ENCODE results near the gene MYL3. TPM values are rescaled to one million over a fixed set of nuclear protein-coding genes. Genes with fewer than 3 reads are reported as not detected.

MYL3 gene
- total and polyA plus RNA-seq, 9 donors, result 107 to 640 (median 269) TPM

GRCh38 chr3:46860017-46860809 is 3.0 kb downstream of the MYL3 start:
- no peak overlapping the region for H3K27ac ChIP-seq (ENCODE audit: low read length)
- 81% methylated on average over 16 of the region's 19 CpGs for WGBS (ENCODE audit: insufficient coverage)

GRCh38 chr3:46859001-46859710 is 4.1 kb downstream of the MYL3 start:
- Histone ChIP-seq H3K27me3 (ENCODE audit: control insufficient read depth, insufficient read depth, low read length) (peaks cover 14% of the 10 kb centered on the region), H3K36me3 (ENCODE audit: control insufficient read depth, insufficient read depth, low read length) (no peaks in the 10 kb centered on the region), H3K27ac (ENCODE audit: low read length) (no peak overlapping the region), H3K9me3 (replicated peaks; ENCODE audit: control insufficient read depth, low read depth, low read length) (no peaks in the 10 kb centered on the region), H3K4me3 (ENCODE audit: low read length) (no peak overlapping the region), H3K4me1 (ENCODE audit: control insufficient read depth, insufficient read depth, low read length) (peaks cover 29% of the 10 kb centered on the region)
- WGBS (ENCODE audit: insufficient coverage), result 69% methylated on average over 9 of the region's 11 CpGs
- no peak for DNase-seq

More at GRCh38 chr3:46860017-46860809, 3.0 kb downstream of the MYL3 start:
- no peaks in the 10 kb centered on the region for H3K36me3 ChIP-seq (ENCODE audit: control insufficient read depth, insufficient read depth, low read length)
- no peak for DNase-seq
- H3K4me1 ChIP-seq (ENCODE audit: control insufficient read depth, insufficient read depth, low read length), result peaks cover 39% of the 10 kb centered on the region
- no peak overlapping the region for H3K4me3 ChIP-seq (ENCODE audit: low read length)
- peaks cover 14% of the 10 kb centered on the region for H3K27me3 ChIP-seq (ENCODE audit: control insufficient read depth, insufficient read depth, low read length)
- H3K9me3 ChIP-seq (replicated peaks; ENCODE audit: control insufficient read depth, low read depth, low read length), result no peaks in the 10 kb centered on the region

- Histone ChIP-seq H3K27me3 (ENCODE audit: control insufficient read depth, insufficient read depth, low read length) (peaks cover 14% of the 10 kb centered on the region), H3K9me3 (replicated peaks; ENCODE audit: control insufficient read depth, low read depth, low read length) (no peaks in the 10 kb centered on the region), H3K4me1 (ENCODE audit: control insufficient read depth, insufficient read depth, low read length) (peaks cover 25% of the 10 kb centered on the region), H3K27ac (ENCODE audit: low read length) (no peak overlapping the region), H3K4me3 (ENCODE audit: low read length) (no peak overlapping the region), H3K36me3 (ENCODE audit: control insufficient read depth, insufficient read depth, low read length) (no peaks in the 10 kb centered on the region)
- DNase-seq, result no peak
- 94% methylated on average over 2 of the region's 6 CpGs for WGBS (ENCODE audit: insufficient coverage)
Observed at GRCh38 chr3:46858456-46858855, 4.8 kb downstream of the MYL3 start.

GRCh38 chr3:46857485-46858341 is 5.5 kb downstream of the MYL3 start:
- WGBS (ENCODE audit: insufficient coverage), result 62% methylated on average over 6 of the region's 10 CpGs
- H3K36me3 ChIP-seq (ENCODE audit: control insufficient read depth, insufficient read depth, low read length), result no peaks in the 10 kb centered on the region
- no peaks in the 10 kb centered on the region for H3K9me3 ChIP-seq (replicated peaks; ENCODE audit: control insufficient read depth, low read depth, low read length)
- H3K27me3 ChIP-seq (ENCODE audit: control insufficient read depth, insufficient read depth, low read length), result peaks cover 14% of the 10 kb centered on the region
- peaks cover 17% of the 10 kb centered on the region for H3K4me1 ChIP-seq (ENCODE audit: control insufficient read depth, insufficient read depth, low read length)
- H3K4me3 ChIP-seq (ENCODE audit: low read length), result no peak overlapping the region
- DNase-seq, result no peak
- no peak overlapping the region for H3K27ac ChIP-seq (ENCODE audit: low read length)

- no peak for DNase-seq
- Histone ChIP-seq H3K36me3 (ENCODE audit: control insufficient read depth, insufficient read depth, low read length) (no peaks in the 10 kb centered on the region), H3K4me3 (ENCODE audit: low read length) (no peak overlapping the region), H3K4me1 (ENCODE audit: control insufficient read depth, insufficient read depth, low read length) (peaks cover 9% of the 10 kb centered on the region), H3K9me3 (replicated peaks; ENCODE audit: control insufficient read depth, low read depth, low read length) (no peaks in the 10 kb centered on the region), H3K27me3 (ENCODE audit: control insufficient read depth, insufficient read depth, low read length) (peaks cover 14% of the 10 kb centered on the region), H3K27ac (ENCODE audit: low read length) (no peak overlapping the region)
- 88% methylated on average over 15 of the region's 17 CpGs for WGBS (ENCODE audit: insufficient coverage)
Observed at GRCh38 chr3:46856576-46857471, 6.4 kb downstream of the MYL3 start.

GRCh38 chr3:46854555-46854991 is 8.7 kb downstream of the MYL3 start:
- Histone ChIP-seq H3K4me1 (ENCODE audit: control insufficient read depth, insufficient read depth, low read length) (peaks cover 6% of the 10 kb centered on the region), H3K4me3 (ENCODE audit: low read length) (no peak overlapping the region), H3K27ac (ENCODE audit: low read length) (no peak overlapping the region), H3K27me3 (ENCODE audit: control insufficient read depth, insufficient read depth, low read length) (peaks cover 14% of the 10 kb centered on the region), H3K36me3 (ENCODE audit: control insufficient read depth, insufficient read depth, low read length) (no peaks in the 10 kb centered on the region), H3K9me3 (replicated peaks; ENCODE audit: control insufficient read depth, low read depth, low read length) (no peaks in the 10 kb centered on the region)
- no peak for DNase-seq
- WGBS (ENCODE audit: insufficient coverage), result 92% methylated on average over 3 of the region's 5 CpGs

- Histone ChIP-seq H3K27me3 (ENCODE audit: control insufficient read depth, insufficient read depth, low read length) (peaks cover 14% of the 10 kb centered on the region), H3K9me3 (replicated peaks; ENCODE audit: control insufficient read depth, low read depth, low read length) (no peaks in the 10 kb centered on the region), H3K4me3 (ENCODE audit: low read length) (no peak overlapping the region), H3K4me1 (ENCODE audit: control insufficient read depth, insufficient read depth, low read length) (peaks cover 15% of the 10 kb centered on the region), H3K36me3 (ENCODE audit: control insufficient read depth, insufficient read depth, low read length) (no peaks in the 10 kb centered on the region), H3K27ac (ENCODE audit: low read length) (no peak overlapping the region)
- 75% methylated on average over 11 of the region's 15 CpGs for whole genome bisulfite sequencing (ENCODE audit: insufficient coverage)
- DNase-seq, result no peak
Observed at GRCh38 chr3:46853441-46854415, 9.5 kb downstream of the MYL3 start.

- WGBS (ENCODE audit: insufficient coverage), result 100% methylated on average over 1 of the region's 2 CpGs
- Histone ChIP-seq H3K4me3 (ENCODE audit: low read length) (no peak overlapping the region), H3K4me1 (ENCODE audit: control insufficient read depth, insufficient read depth, low read length) (peaks cover 21% of the 10 kb centered on the region), H3K27me3 (ENCODE audit: control insufficient read depth, insufficient read depth, low read length) (peaks cover 8% of the 10 kb centered on the region), H3K36me3 (ENCODE audit: control insufficient read depth, insufficient read depth, low read length) (no peaks in the 10 kb centered on the region), H3K27ac (ENCODE audit: low read length) (no peak overlapping the region), H3K9me3 (replicated peaks; ENCODE audit: control insufficient read depth, low read depth, low read length) (no peaks in the 10 kb centered on the region)
- DNase-seq, result no peak
Observed at GRCh38 chr3:46852839-46853355, 10.3 kb downstream of the MYL3 start.

Measured in muscle of leg (tissue), 11 donors.